H1 (cell line): Measurements from ENCODE around the gene LKAAEAR1. TPM values are rescaled to one million over a fixed set of nuclear protein-coding genes. Genes with fewer than 3 reads are reported as not detected.

ENCODE experiments used
- CREB1 ChIP-seq: IDR thresholded peaks from 2 replicates; pipeline ENCODE4 v1.6.1; 2012; ENCODE audit warnings: inconsistent platforms
- polyA plus RNA-seq, 7 experiments: library from polyadenylated mRNA; depleted of rRNA in 3 of 7; stranded (reverse) in 5 of 7; unstranded in 2 of 7; fragments of >200 nt in 5 of 7; fragments of 200-250 nt in 2 of 7; gene quantifications; 1 replicate in 5 of 7; 2 replicates in 1 of 7; 4 replicates in 1 of 7; pipeline versions ENCODE4 v1.2.1 to v1.2.3, GENCODE V29; 2011 to 2013; ENCODE audit warnings: missing spikeins in 2 of 7, mixed read lengths in 2 of 7
- total RNA-seq: library from RNA; stranded (reverse); fragmentation: NEBNext Ultra II Directional; extraction: Animal tissue kit (Norgen Biotek cat#: 25700); gene quantifications from 2 replicates; pipeline ENCODE4 v1.2.1, GENCODE V29; 2021
- TF ChIP-seq, protein P1 (sequence below): fragments of 300-600 bp; sonication (generic); IDR thresholded peaks from 2 replicates; pipeline ENCODE4 v1.7.1; 2012; ENCODE audit warnings: low read length, moderate library complexity, mild to moderate bottlenecking, inconsistent platforms; ENCODE audit not compliant: insufficient replicate concordance
- TF ChIP-seq, protein P2 (sequence below): IDR thresholded peaks from 2 replicates; pipeline ENCODE4 v1.6.1; 2011; ENCODE audit warnings: low read depth, mild to moderate bottlenecking, low read length; ENCODE audit not compliant: insufficient read depth

The LKAAEAR1 gene
- total and polyA plus RNA-seq, 2 of the 8 experiments (the other 6 are each of a cell fraction or from before 2014, with no cell fraction given), result 0.41 to 0.53 TPM

DNA sequence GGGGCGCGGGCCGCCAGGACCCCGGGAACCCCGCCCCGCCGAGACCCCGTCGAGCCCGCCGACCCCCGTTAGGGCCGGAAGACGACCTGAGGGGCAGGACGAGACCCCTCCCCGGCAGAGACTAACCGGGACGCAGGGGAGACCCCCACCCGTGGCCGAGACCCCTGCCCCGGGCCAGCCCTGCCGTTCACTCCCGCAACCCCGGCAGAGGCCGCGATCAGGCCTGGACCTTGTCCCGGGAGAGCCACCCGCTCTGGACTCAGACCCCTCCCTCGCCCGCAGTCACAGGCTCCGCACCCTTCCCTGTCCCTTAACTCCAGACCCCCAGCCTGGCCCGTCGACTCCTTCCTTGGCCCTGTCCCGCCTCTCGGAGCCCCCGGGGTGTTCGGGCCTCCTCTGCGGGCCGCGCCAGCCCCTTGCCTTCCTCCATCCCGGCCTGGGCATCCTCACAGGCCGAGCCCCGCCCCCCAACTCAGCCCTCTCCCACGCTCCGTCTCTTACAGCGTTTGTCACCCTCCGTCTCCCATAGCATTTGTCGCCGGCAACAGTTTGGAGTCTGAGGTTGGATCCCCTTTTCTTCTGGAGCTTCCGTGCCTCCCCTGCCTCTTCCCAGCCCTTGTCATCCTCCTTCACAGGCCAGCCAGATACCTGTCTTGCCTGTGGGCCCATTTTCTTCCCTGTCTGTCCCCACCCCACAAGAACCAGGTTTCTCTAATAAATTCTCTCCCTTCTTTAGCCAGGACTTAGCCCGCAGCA is 20.6 kb downstream of the LKAAEAR1 start (continued):
- TF ChIP-seq, protein P1, sequence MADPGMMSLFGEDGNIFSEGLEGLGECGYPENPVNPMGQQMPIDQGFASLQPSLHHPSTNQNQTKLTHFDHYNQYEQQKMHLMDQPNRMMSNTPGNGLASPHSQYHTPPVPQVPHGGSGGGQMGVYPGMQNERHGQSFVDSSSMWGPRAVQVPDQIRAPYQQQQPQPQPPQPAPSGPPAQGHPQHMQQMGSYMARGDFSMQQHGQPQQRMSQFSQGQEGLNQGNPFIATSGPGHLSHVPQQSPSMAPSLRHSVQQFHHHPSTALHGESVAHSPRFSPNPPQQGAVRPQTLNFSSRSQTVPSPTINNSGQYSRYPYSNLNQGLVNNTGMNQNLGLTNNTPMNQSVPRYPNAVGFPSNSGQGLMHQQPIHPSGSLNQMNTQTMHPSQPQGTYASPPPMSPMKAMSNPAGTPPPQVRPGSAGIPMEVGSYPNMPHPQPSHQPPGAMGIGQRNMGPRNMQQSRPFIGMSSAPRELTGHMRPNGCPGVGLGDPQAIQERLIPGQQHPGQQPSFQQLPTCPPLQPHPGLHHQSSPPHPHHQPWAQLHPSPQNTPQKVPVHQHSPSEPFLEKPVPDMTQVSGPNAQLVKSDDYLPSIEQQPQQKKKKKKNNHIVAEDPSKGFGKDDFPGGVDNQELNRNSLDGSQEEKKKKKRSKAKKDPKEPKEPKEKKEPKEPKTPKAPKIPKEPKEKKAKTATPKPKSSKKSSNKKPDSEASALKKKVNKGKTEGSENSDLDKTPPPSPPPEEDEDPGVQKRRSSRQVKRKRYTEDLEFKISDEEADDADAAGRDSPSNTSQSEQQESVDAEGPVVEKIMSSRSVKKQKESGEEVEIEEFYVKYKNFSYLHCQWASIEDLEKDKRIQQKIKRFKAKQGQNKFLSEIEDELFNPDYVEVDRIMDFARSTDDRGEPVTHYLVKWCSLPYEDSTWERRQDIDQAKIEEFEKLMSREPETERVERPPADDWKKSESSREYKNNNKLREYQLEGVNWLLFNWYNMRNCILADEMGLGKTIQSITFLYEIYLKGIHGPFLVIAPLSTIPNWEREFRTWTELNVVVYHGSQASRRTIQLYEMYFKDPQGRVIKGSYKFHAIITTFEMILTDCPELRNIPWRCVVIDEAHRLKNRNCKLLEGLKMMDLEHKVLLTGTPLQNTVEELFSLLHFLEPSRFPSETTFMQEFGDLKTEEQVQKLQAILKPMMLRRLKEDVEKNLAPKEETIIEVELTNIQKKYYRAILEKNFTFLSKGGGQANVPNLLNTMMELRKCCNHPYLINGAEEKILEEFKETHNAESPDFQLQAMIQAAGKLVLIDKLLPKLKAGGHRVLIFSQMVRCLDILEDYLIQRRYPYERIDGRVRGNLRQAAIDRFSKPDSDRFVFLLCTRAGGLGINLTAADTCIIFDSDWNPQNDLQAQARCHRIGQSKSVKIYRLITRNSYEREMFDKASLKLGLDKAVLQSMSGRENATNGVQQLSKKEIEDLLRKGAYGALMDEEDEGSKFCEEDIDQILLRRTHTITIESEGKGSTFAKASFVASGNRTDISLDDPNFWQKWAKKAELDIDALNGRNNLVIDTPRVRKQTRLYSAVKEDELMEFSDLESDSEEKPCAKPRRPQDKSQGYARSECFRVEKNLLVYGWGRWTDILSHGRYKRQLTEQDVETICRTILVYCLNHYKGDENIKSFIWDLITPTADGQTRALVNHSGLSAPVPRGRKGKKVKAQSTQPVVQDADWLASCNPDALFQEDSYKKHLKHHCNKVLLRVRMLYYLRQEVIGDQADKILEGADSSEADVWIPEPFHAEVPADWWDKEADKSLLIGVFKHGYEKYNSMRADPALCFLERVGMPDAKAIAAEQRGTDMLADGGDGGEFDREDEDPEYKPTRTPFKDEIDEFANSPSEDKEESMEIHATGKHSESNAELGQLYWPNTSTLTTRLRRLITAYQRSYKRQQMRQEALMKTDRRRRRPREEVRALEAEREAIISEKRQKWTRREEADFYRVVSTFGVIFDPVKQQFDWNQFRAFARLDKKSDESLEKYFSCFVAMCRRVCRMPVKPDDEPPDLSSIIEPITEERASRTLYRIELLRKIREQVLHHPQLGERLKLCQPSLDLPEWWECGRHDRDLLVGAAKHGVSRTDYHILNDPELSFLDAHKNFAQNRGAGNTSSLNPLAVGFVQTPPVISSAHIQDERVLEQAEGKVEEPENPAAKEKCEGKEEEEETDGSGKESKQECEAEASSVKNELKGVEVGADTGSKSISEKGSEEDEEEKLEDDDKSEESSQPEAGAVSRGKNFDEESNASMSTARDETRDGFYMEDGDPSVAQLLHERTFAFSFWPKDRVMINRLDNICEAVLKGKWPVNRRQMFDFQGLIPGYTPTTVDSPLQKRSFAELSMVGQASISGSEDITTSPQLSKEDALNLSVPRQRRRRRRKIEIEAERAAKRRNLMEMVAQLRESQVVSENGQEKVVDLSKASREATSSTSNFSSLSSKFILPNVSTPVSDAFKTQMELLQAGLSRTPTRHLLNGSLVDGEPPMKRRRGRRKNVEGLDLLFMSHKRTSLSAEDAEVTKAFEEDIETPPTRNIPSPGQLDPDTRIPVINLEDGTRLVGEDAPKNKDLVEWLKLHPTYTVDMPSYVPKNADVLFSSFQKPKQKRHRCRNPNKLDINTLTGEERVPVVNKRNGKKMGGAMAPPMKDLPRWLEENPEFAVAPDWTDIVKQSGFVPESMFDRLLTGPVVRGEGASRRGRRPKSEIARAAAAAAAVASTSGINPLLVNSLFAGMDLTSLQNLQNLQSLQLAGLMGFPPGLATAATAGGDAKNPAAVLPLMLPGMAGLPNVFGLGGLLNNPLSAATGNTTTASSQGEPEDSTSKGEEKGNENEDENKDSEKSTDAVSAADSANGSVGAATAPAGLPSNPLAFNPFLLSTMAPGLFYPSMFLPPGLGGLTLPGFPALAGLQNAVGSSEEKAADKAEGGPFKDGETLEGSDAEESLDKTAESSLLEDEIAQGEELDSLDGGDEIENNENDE, result no peak
- TF ChIP-seq, protein P2, sequence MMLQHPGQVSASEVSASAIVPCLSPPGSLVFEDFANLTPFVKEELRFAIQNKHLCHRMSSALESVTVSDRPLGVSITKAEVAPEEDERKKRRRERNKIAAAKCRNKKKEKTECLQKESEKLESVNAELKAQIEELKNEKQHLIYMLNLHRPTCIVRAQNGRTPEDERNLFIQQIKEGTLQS, result no peak
- TF ChIP-seq CREB1, result no peak
